Parathyroid adenoma (tissue), 2 donors: Measurements from ENCODE around the gene PAIP2.

Experiments used
- H2AFZ ChIP-seq: fragments of 300-600 bp; sonication (generic); one replicate; pipeline ENCODE4 v1.7.0; 2017; ENCODE audit warnings: antibody characterized with exemption, mild to moderate bottlenecking
- H3K27ac ChIP-seq: fragments of 300-600 bp; sonication (generic); one replicate; pipeline ENCODE4 v1.7.0; 2017
- H3K27me3 ChIP-seq: fragments of 300-600 bp; sonication (generic); one replicate; pipeline ENCODE4 v1.7.0; 2017; ENCODE audit warnings: low read length; ENCODE audit not compliant: control insufficient read depth, insufficient read depth
- H3K36me3 ChIP-seq: fragments of 300-600 bp; sonication (generic); one replicate; pipeline ENCODE4 v1.7.0; 2017; ENCODE audit warnings: low read length; ENCODE audit not compliant: control insufficient read depth, insufficient read depth
- H3K4me1 ChIP-seq: fragments of 300-600 bp; sonication (generic); one replicate; pipeline ENCODE4 v1.7.0; 2017; ENCODE audit warnings: control low read depth
- H3K4me2 ChIP-seq: fragments of 300-600 bp; sonication (generic); one replicate; pipeline ENCODE4 v1.7.0; 2017; ENCODE audit warnings: low read length
- H3K4me3 ChIP-seq: fragments of 300-600 bp; sonication (generic); one replicate; pipeline ENCODE4 v1.7.0; 2017; ENCODE audit warnings: low read depth, low read length
- H3K79me2 ChIP-seq: fragments of 300-600 bp; sonication (generic); one replicate; pipeline ENCODE4 v1.7.0; 2017; ENCODE audit warnings: control low read depth
- H3K9ac ChIP-seq: fragments of 300-600 bp; sonication (generic); one replicate; pipeline ENCODE4 v1.7.0; 2017; ENCODE audit warnings: mild to moderate bottlenecking
- H3K9me3 ChIP-seq: fragments of 300-600 bp; sonication (generic); one replicate; pipeline ENCODE4 v1.7.0; 2017; ENCODE audit warnings: low read length; ENCODE audit not compliant: control insufficient read depth
- TF ChIP-seq, protein P1 (sequence below): fragments of 300-600 bp; sonication (generic); IDR thresholded peaks from one replicate; pipeline ENCODE4 v1.7.0; 2017; ENCODE audit warnings: antibody characterized with exemption, mild to moderate bottlenecking
- donor health status: primary hyperparathyroidism.

Gene PAIP2

DNA sequence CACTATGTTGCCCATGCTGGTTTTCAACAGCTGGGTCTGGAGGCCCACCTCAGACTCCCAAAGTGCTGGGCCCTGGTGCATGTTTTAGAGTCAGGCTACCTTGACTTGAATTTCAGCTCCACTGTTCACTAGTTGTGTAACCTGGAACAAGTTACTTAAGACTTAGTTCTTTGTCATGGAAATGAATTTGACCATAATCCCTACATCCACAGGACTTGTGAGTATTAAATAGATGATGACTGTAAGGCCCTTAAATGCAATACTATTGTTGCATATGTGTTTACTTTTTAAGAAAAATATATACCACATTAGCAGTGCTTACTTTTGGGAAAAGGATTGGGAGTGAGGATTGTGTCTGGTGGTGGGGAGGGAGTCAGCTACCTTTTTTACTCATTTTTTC lies 16.4 kb downstream of the PAIP2 start:
- no peak overlapping the region for H3K4me2 ChIP-seq
- H2AFZ ChIP-seq = no peak overlapping the region
- TF ChIP-seq, protein P1, sequence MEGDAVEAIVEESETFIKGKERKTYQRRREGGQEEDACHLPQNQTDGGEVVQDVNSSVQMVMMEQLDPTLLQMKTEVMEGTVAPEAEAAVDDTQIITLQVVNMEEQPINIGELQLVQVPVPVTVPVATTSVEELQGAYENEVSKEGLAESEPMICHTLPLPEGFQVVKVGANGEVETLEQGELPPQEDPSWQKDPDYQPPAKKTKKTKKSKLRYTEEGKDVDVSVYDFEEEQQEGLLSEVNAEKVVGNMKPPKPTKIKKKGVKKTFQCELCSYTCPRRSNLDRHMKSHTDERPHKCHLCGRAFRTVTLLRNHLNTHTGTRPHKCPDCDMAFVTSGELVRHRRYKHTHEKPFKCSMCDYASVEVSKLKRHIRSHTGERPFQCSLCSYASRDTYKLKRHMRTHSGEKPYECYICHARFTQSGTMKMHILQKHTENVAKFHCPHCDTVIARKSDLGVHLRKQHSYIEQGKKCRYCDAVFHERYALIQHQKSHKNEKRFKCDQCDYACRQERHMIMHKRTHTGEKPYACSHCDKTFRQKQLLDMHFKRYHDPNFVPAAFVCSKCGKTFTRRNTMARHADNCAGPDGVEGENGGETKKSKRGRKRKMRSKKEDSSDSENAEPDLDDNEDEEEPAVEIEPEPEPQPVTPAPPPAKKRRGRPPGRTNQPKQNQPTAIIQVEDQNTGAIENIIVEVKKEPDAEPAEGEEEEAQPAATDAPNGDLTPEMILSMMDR = no peak
- H3K27ac ChIP-seq = no peak overlapping the region
- H3K79me2 ChIP-seq = peaks cover 73% of the 10 kb centered on the region
- no peak overlapping the region for H3K9ac ChIP-seq
- H3K27me3 ChIP-seq = no peaks in the 10 kb centered on the region
- H3K9me3 ChIP-seq = no peaks in the 10 kb centered on the region
- H3K4me1 ChIP-seq = no peaks in the 10 kb centered on the region
- no peak overlapping the region for H3K4me3 ChIP-seq
- H3K36me3 ChIP-seq = no peaks in the 10 kb centered on the region

DNA sequence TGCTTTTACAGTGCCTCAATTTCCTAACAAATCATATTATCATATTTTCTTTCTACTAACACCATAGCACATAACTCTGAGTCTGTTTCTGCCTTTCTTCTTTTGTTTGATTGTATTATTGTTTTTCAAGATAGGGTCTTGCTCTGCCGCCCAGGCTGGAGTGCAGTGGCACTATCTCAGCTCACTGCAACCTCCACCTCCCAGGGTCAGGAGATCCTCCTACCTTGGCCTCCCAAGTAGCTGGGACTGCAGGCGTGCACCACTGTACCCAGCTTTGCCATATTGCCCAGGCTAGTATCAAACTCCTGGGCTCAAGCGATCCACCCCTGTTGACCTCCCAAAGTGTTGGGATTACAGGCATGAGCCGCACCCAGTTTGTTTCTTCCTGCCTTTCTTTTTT lies 18.7 kb downstream of the PAIP2 start:
- Histone ChIP-seq H3K9ac (no peak overlapping the region), H3K4me1 (no peaks in the 10 kb centered on the region), H3K36me3 (no peaks in the 10 kb centered on the region), H3K4me2 (no peak overlapping the region), H3K27ac (no peak overlapping the region), H3K9me3 (no peaks in the 10 kb centered on the region), H2AFZ (no peak overlapping the region), H3K79me2 (peaks cover 55% of the 10 kb centered on the region), H3K4me3 (no peak overlapping the region), H3K27me3 (no peaks in the 10 kb centered on the region)
- TF ChIP-seq, protein P1 = no peak

- Histone ChIP-seq H3K79me2 (peaks cover 41% of the 10 kb centered on the region), H3K27me3 (no peaks in the 10 kb centered on the region), H3K4me2 (no peak overlapping the region), H2AFZ (no peak overlapping the region), H3K9me3 (no peaks in the 10 kb centered on the region), H3K4me1 (no peaks in the 10 kb centered on the region), H3K4me3 (no peak overlapping the region), H3K27ac (no peak overlapping the region), H3K9ac (no peak overlapping the region), H3K36me3 (no peaks in the 10 kb centered on the region)
- TF ChIP-seq, protein P1 = no peak
Measured at GRCh38 chr5:139361835-139362429, 20.3 kb downstream of the PAIP2 start.

DNA sequence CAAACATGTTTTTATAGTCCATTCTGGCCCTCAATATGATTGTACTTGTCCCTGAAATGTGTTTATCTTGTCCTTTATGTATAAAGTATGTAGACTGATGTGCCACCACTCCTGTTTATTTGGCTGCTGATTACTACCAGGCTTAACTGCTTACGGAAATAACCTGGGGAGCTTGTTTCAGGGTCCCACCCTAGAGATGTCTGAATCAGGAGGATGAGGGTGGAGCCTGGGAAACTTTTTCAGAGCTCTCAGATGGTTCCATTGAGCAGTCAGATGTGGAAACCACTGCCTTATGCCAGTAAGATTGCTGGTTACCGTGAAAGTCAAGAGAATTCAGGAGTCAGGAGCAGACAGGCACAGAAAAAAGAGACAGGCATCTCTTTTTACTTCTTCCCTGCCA lies 22.3 kb downstream of the PAIP2 start:
- no peaks in the 10 kb centered on the region for H3K9me3 ChIP-seq
- H3K79me2 ChIP-seq = peaks cover 21% of the 10 kb centered on the region
- no peak overlapping the region for H2AFZ ChIP-seq
- no peak overlapping the region for H3K4me3 ChIP-seq
- no peaks in the 10 kb centered on the region for H3K4me1 ChIP-seq
- H3K27me3 ChIP-seq = no peaks in the 10 kb centered on the region
- H3K4me2 ChIP-seq = no peak overlapping the region
- H3K9ac ChIP-seq = no peak overlapping the region
- no peaks in the 10 kb centered on the region for H3K36me3 ChIP-seq
- TF ChIP-seq, protein P1 = no peak
- no peak overlapping the region for H3K27ac ChIP-seq

DNA sequence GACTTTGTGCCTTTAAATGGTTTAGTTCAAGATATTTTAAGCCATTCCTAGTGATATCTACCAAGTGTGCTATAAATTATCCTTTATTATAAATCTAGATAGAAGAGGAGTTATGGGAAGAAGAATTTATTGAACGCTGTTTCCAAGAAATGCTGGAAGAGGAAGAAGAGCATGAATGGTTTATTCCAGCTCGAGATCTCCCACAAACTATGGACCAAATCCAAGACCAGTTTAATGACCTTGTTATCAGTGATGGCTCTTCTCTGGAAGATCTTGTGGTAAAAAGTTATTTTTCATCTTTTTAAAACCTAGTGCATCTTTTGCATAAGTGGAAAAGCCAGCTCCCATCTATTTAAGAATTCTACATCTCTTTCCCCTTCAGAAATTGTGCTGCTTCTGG lies 22.8 kb downstream of the PAIP2 start:
- H3K4me3 ChIP-seq = no peak overlapping the region
- no peak overlapping the region for H3K9ac ChIP-seq
- H3K79me2 ChIP-seq = peaks cover 16% of the 10 kb centered on the region
- TF ChIP-seq, protein P1 = no peak
- no peak overlapping the region for H3K27ac ChIP-seq
- H3K4me2 ChIP-seq = no peak overlapping the region
- H3K36me3 ChIP-seq = no peaks in the 10 kb centered on the region
- H2AFZ ChIP-seq = no peak overlapping the region
- no peaks in the 10 kb centered on the region for H3K9me3 ChIP-seq
- H3K4me1 ChIP-seq = no peaks in the 10 kb centered on the region
- no peaks in the 10 kb centered on the region for H3K27me3 ChIP-seq
